SJCRH30 (cell line): ENCODE data around the gene TRAPPC13. TPM values are rescaled to one million over a fixed set of nuclear protein-coding genes. Genes with fewer than 3 reads are reported as not detected.
A peak's percentile ranks its signal among the peaks of the same experiment; 100 is the strongest.
"Not testable (repeated sequence)": the region's sequence is repeated elsewhere in the genome, so short reads cannot be mapped to it uniquely, and the experiment has no call there.

ENCODE experiments used
- DNase-seq, 2 experiments: peaks; one replicate each; pipeline ENCODE4 v3.0.0-alpha.2; 2015 to 2020
- H3K27ac ChIP-seq: fragments of 250-450 bp; sonication (Bioruptor Pico); 2 replicates; pipeline ENCODE4 v1.5.1; 2020; ENCODE audit warnings: mild to moderate bottlenecking, moderate library complexity
- H3K27me3 ChIP-seq: fragments of 250-450 bp; sonication (Bioruptor Pico); 2 replicates; pipeline ENCODE4 v1.5.1; 2020; ENCODE audit warnings: mild to moderate bottlenecking, moderate library complexity
- H3K36me3 ChIP-seq: fragments of 250-450 bp; sonication (Bioruptor Pico); 2 replicates; pipeline ENCODE4 v1.5.1; 2020; ENCODE audit warnings: mild to moderate bottlenecking, moderate library complexity
- H3K4me1 ChIP-seq: fragments of 250-450 bp; sonication (Bioruptor Pico); 2 replicates; pipeline ENCODE4 v1.5.1; 2020; ENCODE audit warnings: mild to moderate bottlenecking, moderate library complexity
- H3K4me3 ChIP-seq: fragments of 250-450 bp; sonication (Bioruptor Pico); 2 replicates; pipeline ENCODE4 v1.5.1; 2020; ENCODE audit warnings: mild to moderate bottlenecking, moderate library complexity
- H3K9me3 ChIP-seq: fragments of 250-450 bp; sonication (Bioruptor Pico); replicated peaks from 2 replicates; pipeline ENCODE4 v1.5.1; 2020; ENCODE audit warnings: mild to moderate bottlenecking, moderate library complexity
- total RNA-seq: library from RNA; depleted of rRNA; stranded (reverse); fragments of >200 nt; shearing (Covaris generic); gene quantifications from 2 replicates; pipeline ENCODE4 v1.2.3, GENCODE V29; 2014

TRAPPC13 gene
- total RNA-seq, 1 experiment from 2014 or later = 19.1 TPM

DNA sequence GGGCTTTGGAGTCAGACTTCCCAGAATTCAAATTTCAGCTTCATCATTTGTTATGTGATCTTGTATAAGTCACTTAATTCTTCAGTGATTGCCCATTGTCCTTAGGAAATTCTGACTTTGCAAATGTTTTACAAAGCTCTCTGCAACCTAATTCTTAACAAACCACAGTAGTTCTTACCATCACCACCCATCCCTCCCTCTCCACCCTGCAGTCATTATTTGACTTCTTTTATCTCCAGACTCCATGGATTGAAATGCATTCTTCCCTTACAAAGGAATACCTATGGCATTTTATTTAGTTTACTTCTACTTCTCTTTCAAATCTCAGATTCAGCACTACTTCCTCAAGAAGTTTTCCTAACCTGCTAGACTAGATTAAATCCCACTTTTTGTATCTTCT, 23.1 kb downstream of the TRAPPC13 start:
- no peaks in the 10 kb centered on the region for H3K27me3 ChIP-seq
- H3K36me3 ChIP-seq = peaks cover 2% of the 10 kb centered on the region; the same call in 1 of the 2 replicates
- no peak overlapping the region for H3K27ac ChIP-seq
- H3K4me3 ChIP-seq = no peak overlapping the region
- H3K9me3 ChIP-seq = no peaks in the 10 kb centered on the region
- no peak for DNase-seq
- H3K4me1 ChIP-seq = no peaks in the 10 kb centered on the region

DNA sequence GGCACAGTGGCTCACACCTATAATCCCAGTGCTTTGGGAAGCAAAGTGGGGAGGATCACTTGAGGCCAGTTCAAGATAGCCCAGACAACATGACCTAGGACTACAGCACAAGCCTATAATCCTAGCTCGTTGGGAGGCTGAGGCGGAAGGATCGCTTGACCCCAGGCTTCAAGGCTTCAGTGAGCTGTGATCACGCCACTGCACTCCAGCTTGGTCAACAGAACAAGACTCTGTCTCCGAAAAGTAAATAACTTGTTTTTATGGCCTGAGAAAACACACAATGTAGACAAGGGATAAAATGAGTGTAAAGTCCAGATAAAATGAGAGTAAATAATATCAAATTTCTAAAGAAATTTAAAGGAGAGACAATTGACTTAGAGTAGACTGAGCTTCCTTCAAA, 26.3 kb downstream of the TRAPPC13 start:
- Histone ChIP-seq H3K4me3 (no peak overlapping the region), H3K4me1 (no peaks in the 10 kb centered on the region), H3K27ac (no peak overlapping the region), H3K27me3 (no peaks in the 10 kb centered on the region), H3K36me3 (peaks cover 4% of the 10 kb centered on the region; the same call in 1 of the 2 replicates), H3K9me3 (no peaks in the 10 kb centered on the region)
- no peak for DNase-seq

DNA sequence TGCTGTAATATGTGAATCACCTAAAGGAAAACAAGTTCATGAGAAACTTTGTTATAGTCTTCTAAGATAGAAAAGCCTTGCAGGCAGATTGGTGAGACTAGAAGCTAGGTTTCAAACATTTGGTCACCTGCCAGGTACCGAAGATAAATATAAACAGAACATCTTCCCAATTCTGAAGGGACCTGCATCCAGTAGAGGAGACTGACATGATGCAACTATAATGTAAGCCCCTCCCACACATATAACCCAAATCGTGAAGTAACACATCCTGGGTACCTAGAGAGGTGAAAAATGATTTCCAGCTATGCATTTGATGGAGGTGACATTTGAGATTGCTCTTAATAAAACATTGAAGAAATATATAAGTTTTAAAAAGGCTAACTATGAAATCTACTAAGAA, 29.9 kb downstream of the TRAPPC13 start:
- Histone ChIP-seq H3K9me3 (no peaks in the 10 kb centered on the region), H3K27me3 (no peaks in the 10 kb centered on the region), H3K4me1 (no peaks in the 10 kb centered on the region), H3K4me3 (no peak overlapping the region), H3K27ac (no peak overlapping the region), H3K36me3 (peaks cover 8% of the 10 kb centered on the region; the same call in 1 of the 2 replicates)
- DNase-seq = no peak

DNA sequence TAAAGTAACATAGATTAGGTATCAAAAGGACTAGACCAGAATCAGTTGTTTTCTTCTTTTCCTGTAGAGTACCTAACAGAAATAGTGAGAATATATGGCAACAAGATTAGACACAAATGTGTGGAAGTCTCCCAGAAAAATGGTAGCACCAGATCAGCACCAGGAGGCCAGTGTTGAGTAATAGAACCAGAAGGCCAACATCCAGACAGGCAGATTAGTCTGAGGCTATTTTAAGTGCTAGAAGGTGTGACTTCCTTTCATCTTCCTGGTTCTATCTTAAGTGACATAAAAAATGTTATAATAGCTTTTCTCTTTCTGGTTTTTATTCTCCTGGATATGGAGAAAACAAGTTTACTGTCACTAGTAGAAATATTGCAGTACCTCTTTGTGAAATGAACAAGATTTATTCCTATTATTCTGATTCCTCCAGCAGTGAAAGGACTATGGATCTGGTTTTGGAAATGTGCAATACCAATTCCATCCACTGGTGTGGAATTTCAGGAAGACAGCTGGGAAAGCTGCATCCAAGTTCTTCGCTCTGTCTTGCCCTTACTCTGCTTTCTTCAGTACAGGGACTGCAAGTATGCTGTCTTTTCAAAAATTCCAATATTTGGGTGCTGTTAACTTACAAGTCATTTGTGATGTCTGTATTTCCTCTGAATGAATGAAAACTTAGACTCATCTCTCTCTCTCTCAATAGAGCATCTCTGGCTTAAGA, 39.1 kb downstream of the TRAPPC13 start:
- Histone ChIP-seq H3K4me1 (no peaks in the 10 kb centered on the region), H3K36me3 (peaks cover 21% of the 10 kb centered on the region), H3K27me3 (no peaks in the 10 kb centered on the region), H3K27ac (no peak overlapping the region), H3K4me3 (no peak overlapping the region), H3K9me3 (no peaks in the 10 kb centered on the region)
- peak; percentile 8 to 33 for DNase-seq

DNA sequence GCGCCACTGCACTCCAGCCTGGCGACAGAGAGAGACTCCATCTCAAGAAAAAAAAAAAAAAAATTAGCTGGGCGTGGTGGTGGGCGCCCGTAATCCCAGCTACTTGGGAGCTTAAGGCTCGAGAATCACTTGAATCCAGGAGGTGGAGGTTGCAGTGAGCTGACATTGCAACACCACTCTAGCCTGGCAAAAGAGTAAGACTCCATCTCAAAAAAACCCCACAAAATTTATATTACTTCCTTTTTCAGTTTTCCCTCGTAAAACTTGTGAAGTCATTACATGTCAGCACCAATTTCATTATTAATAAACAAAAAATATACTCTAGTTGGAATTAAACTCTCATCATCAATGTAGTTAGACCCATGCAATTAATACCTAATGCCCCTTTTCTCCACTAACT, 43.9 kb downstream of the TRAPPC13 start:
- Histone ChIP-seq H3K27me3 (no peaks in the 10 kb centered on the region), H3K4me1 (no peaks in the 10 kb centered on the region), H3K27ac (no peak overlapping the region), H3K4me3 (no peak overlapping the region), H3K36me3 (peaks cover 36% of the 10 kb centered on the region), H3K9me3 (no peaks in the 10 kb centered on the region)
- DNase-seq = no peak

DNA sequence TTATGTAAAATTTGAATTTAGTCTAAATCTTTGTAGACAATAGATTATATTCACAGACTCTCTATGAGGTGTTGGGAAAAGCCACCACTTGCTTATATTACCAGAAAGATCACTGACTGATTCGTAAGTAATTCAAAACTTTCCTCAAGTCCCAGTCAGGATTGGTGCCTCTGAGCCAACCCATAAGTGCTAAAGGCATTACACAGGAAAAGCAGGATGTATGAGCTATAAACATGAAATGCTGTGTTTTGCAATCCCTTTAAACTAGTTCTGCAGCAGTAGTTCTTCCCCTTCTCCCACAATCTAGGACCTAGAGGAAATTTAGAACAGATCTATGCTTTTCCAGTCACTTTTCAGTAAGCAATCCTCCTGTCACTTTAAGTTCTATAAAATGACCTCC, 48.0 kb downstream of the TRAPPC13 start:
- no peak overlapping the region for H3K27ac ChIP-seq
- DNase-seq = no peak
- no peak overlapping the region for H3K4me3 ChIP-seq
- H3K4me1 ChIP-seq = no peaks in the 10 kb centered on the region
- H3K36me3 ChIP-seq = peaks cover 27% of the 10 kb centered on the region
- no peaks in the 10 kb centered on the region for H3K27me3 ChIP-seq
- no peaks in the 10 kb centered on the region for H3K9me3 ChIP-seq

DNA sequence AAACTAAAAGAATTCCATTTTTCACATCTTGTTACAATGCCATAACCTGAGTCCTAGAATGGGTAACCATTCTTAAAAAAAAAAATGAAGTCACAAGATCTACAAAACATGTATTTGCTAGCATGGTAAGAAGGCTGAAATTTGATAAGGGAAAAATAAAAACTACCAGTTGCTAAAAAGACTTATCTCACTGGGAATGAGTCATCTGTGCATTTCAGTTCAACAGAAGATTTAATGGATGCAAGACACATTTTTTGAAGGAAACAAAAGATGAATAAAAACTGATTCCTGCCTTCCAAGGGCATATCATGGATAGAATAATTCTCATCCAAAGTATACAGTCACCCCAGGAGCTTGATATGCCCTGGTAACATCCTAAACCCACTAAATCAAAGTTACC, 49.9 kb downstream of the TRAPPC13 start:
- H3K4me1 ChIP-seq = no peaks in the 10 kb centered on the region
- H3K4me3 ChIP-seq = no peak overlapping the region
- H3K27ac ChIP-seq = no peak overlapping the region
- no peak for DNase-seq
- H3K36me3 ChIP-seq = peaks cover 21% of the 10 kb centered on the region
- no peaks in the 10 kb centered on the region for H3K9me3 ChIP-seq
- no peaks in the 10 kb centered on the region for H3K27me3 ChIP-seq

DNA sequence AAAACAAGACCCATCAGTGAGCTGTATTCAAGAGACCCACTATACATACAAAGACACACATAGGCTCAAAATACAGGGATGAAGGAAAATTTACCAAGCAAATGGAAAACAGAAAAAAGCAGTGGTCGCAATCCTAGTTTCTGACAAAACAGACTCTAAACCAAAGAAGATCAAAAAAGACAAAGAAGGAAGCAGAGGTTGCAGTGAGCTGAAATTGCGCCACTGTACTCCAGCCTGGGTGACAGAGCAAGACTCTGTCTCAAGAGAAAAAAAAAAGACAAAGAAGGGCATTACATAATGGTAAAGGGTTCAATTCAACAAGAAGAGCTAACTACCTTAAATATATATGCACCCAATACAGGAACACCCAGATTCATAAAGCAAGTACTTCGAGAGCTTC, 51.2 kb downstream of the TRAPPC13 start:
- peaks cover 16% of the 10 kb centered on the region for H3K36me3 ChIP-seq
- not testable (repeated sequence) for H3K27ac ChIP-seq, H3K9me3 ChIP-seq, H3K27me3 ChIP-seq, DNase-seq, H3K4me1 ChIP-seq, H3K4me3 ChIP-seq

DNA sequence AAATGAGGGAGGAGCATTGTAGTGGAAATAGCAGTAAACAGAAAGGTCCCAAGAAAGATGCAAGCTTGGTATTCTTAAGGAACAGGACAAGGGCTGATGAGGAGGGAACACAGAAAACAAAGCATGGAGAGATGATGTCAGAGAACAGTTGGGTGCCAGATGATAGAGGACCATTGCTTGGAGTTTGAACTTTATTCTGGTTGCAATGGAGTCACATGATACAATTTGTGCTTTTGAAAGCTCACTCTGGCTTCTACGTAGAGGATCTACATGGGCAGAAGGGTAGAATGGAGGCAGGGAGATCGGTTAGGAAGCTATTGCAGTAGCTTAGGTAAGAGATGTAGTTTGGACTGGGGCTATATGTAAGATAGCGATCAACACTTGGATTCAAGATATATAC, 57.3 kb downstream of the TRAPPC13 start:
- no peak overlapping the region for H3K27ac ChIP-seq
- peaks cover 21% of the 10 kb centered on the region for H3K36me3 ChIP-seq
- no peaks in the 10 kb centered on the region for H3K9me3 ChIP-seq
- DNase-seq = no peak
- no peaks in the 10 kb centered on the region for H3K27me3 ChIP-seq
- H3K4me3 ChIP-seq = no peak overlapping the region
- no peaks in the 10 kb centered on the region for H3K4me1 ChIP-seq

DNA sequence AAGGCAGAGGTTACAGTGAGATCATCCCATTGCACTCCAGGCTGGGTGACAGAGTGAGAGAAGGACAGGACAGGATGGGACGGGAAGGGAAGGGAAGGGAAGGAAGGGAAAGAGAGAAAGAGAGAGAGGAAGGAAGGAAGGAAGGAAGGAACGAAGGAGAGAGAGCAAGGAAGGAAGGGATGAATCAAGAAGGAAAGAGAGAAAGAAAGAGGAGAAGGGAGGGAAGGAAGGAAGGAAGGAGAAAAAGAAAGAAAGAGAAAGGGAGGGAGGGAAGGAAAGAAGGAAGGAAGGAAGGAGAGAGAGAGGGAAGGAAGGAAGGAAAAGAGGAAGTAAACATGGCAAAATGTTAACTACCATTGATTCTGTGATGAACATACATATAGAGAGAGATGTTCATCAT, 68.3 kb downstream of the TRAPPC13 start:
- Histone ChIP-seq H3K4me3 (no peak overlapping the region), H3K36me3 (peaks cover 14% of the 10 kb centered on the region), H3K27me3 (no peaks in the 10 kb centered on the region), H3K4me1 (no peaks in the 10 kb centered on the region), H3K27ac (no peak overlapping the region), H3K9me3 (no peaks in the 10 kb centered on the region)
- no peak for DNase-seq

DNA sequence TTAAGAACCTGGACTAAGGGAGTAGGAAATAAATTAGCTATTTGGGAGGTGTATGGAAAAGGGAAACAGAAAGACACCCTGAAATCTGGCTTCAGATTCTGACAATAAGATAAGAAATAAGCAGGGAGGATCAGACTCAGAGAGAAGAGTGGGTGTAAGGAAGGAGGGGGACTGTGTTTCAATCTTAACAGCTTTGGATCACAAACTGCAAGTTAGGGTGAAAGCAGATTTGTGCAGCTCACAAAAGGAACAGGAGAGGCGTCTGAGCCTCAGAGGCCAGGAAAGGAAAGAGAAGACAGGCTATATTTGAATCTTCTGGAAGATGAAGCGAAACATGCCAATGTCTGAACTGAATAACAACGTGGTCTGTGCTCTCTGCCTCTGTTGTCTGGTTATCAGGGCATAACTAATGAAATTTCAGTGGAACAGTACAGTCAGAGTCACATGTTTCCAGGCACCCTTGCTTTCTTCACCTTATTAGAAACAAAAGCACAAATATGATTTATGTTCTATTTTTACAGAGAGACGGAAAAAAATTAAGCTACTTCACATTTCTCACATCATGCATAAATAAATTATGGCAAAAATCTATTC, 70.4 kb downstream of the TRAPPC13 start:
- H3K27ac ChIP-seq = no peak overlapping the region
- peaks cover 16% of the 10 kb centered on the region for H3K36me3 ChIP-seq
- H3K27me3 ChIP-seq = no peaks in the 10 kb centered on the region
- no peak for DNase-seq
- H3K9me3 ChIP-seq = no peaks in the 10 kb centered on the region
- H3K4me3 ChIP-seq = no peak overlapping the region
- no peaks in the 10 kb centered on the region for H3K4me1 ChIP-seq

DNA sequence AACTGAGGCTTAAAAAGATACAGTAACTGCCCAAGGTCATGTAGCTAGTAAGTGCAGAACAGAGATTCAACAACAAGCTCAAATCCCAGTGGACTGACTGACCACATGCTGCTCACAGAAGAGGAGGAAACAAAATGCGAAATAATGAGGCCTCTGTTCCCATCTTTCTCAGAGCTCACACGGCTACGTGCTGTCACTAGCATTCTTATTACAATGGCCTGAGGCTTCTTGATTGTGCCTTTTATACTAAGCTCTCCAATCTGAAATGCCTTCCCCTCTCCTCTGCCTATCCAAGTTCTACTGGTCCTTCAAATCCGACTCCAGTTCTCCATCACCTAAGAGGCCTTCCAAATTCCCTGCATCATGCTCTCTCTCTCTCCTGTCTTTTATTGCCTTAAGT, 71.1 kb downstream of the TRAPPC13 start:
- Histone ChIP-seq H3K27ac (no peak overlapping the region), H3K4me1 (no peaks in the 10 kb centered on the region), H3K36me3 (peaks cover 14% of the 10 kb centered on the region; the same call in 1 of the 2 replicates), H3K9me3 (no peaks in the 10 kb centered on the region), H3K27me3 (no peaks in the 10 kb centered on the region), H3K4me3 (no peak overlapping the region)
- no peak for DNase-seq

DNA sequence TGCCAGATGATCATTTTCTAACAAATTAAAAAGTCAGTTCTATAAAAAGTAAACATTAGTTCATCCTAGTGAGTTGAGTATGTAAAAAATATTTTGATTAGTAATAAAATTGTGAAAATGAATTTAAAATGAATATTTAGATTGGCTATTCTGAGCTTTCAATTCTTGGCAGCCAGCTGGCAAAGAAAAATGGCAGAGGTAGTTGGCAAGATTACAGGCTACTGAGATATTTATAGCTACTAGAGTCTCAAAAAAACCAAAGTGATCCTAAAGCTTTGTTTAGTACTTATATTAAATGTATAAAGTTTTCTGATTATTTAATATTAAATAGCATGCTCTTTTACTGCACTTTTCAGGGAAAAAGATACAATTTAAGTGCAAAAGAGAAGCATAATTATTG, 72.1 kb downstream of the TRAPPC13 start:
- H3K9me3 ChIP-seq = no peaks in the 10 kb centered on the region
- no peak overlapping the region for H3K27ac ChIP-seq
- DNase-seq = no peak
- H3K4me3 ChIP-seq = no peak overlapping the region
- H3K36me3 ChIP-seq = peaks cover 15% of the 10 kb centered on the region; the same call in 1 of the 2 replicates
- H3K27me3 ChIP-seq = no peaks in the 10 kb centered on the region
- H3K4me1 ChIP-seq = no peaks in the 10 kb centered on the region

DNA sequence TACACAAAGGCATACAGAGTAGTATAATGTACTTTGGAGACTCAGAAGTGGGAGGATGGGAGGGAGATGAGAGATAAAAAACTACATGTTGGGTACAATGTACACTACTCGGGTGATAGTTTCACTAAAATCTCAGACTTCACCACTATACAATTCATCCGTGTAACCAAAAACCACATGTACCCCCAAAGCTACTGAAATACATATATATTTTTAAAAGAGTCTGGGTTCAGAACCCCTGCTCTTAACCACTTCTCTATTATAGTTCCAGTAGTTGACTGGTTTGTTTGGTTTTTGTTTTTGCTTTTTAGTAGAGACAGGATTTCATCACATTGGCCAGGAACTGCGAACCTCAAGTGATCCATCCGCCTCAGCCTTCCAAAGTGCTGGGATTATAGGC, 74.5 kb downstream of the TRAPPC13 start:
- no peaks in the 10 kb centered on the region for H3K4me1 ChIP-seq
- H3K9me3 ChIP-seq = no peaks in the 10 kb centered on the region
- no peak overlapping the region for H3K4me3 ChIP-seq
- no peak for DNase-seq
- no peaks in the 10 kb centered on the region for H3K27me3 ChIP-seq
- H3K36me3 ChIP-seq = peaks cover 29% of the 10 kb centered on the region
- no peak overlapping the region for H3K27ac ChIP-seq

DNA sequence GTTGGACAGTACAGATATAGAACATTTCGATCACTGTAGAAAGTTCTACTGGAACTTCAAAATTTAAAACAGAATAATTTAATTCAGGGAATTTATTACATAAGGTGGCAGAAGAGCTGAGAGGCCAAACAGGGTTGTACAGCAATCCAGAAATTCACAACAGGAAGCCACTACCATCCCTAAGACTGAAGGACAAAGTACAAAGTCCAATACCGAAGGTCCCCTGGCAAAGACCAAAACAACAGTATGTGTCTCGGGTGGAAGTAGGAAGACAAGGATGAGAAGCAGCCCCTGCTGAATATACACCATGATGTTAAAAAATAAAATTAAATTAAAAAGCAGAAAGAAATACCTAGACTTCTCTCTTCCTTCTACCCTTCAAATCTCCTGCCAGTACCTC, 77.2 kb downstream of the TRAPPC13 start:
- H3K27ac ChIP-seq = no peak overlapping the region
- no peak for DNase-seq
- no peak overlapping the region for H3K4me3 ChIP-seq
- no peaks in the 10 kb centered on the region for H3K27me3 ChIP-seq
- peaks cover 32% of the 10 kb centered on the region for H3K36me3 ChIP-seq
- H3K9me3 ChIP-seq = no peaks in the 10 kb centered on the region
- no peaks in the 10 kb centered on the region for H3K4me1 ChIP-seq
